ENCODE data around the gene TNPO3.
"Not testable (repeated sequence)": the region's sequence is repeated elsewhere in the genome, so short reads cannot be mapped to it uniquely, and the experiment has no call there.

The TNPO3 gene

DNA sequence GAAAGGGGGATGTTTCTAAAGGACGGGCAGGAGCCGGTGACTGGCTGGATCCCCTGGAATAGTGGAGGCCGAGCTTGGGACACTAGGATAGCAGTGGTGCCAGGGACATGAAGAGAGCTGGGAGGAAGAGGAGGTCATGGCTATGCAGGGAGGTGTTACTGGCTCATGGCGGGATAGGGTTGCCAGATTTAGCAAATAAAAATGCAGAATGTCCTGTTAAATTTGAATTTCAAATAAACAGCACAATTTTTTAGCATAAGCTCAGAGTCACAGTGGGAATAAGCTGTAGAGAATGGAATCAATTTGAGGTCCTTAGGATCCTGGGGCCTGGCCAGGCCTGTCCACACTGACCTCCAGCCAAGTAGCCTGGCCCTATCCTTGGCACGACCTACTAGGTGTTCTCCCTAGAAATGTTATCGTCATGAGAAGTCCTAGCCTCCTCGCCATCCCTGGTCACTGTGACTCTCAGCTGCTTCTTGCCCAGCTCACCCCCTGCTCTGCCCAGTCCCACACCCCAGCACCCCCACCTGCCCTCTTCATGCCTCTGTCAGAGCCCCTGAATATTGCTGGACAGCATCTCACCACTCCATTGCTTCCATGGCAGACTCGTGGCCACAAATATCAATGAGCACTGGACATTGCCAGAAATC is 136.8 kb downstream of the TNPO3 start:
- no peak for DNase-seq

DNA sequence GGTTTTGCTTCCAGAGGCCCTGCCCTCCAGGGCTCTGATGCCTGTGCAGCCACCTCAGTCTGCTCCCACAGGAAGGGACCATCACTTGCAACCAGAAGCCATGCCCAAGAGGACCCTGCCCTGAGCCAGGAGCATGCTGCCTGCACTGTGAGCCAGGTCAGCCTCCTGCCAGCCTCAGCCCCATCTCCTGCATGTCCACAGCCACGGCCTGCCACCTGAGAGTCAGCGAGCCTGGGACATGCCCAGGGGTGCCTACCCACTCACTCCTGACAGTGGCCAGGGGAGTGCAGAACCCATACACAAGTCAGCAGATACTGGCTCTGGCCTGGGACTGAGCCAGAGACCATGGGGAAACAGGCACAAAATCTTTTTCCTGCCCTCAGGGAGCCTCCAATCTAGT is 137.8 kb downstream of the TNPO3 start:
- DNase-seq: no peak

DNA sequence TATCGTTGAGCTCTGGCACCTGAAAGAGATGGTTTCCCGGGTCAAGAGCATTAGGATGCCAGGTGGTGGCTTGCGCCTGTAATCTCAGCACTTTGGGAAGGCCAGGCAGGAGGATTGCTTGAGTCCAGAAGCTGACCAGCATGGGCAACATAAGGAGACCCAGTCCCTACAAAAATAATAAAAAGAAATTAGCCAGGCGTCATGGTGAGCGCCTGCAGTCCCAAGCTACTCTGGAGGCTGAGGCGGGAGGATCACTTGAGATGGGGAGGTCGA is 138.3 kb downstream of the TNPO3 start:
- no peak for DNase-seq

DNA sequence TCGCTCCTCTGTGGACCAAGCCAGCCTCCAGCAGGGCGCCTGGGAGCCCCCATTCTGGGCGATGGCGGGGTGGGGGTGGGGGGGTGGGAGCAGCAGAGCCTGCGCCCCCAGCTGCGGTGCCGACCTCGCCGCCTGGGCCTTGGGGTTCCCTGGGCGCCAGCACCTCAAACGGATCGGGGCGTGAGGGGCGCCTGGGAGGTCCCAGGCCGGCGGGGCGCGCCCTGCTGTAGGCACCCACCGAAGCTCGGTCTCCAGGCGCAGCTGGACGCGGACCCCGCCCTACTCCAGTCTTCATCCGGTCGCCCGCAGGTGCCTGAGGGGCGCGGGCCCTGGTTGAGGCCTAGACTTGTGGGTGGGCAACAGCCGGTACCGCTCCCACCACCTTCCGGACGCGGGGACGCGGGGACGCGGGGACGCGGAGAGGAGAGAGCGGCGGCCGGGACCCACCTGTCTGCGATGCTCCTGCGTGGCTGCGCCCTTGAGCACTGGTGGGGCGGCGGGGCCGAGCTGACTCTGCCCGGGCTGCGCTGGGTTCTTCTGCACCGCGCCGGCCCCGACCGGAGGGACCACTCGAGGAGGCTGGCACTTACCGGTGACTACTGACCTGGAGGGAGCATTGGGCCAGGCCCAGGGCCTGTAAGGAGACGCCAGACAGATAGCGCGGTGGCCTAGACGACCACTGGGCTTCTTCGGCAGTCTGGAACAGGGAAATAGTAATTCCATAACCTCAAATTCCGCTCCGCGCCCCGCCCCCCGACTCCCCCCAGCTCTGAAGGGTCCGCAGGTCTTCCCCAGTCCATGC is 138.9 kb downstream of the TNPO3 start:
- no peak for DNase-seq

DNA sequence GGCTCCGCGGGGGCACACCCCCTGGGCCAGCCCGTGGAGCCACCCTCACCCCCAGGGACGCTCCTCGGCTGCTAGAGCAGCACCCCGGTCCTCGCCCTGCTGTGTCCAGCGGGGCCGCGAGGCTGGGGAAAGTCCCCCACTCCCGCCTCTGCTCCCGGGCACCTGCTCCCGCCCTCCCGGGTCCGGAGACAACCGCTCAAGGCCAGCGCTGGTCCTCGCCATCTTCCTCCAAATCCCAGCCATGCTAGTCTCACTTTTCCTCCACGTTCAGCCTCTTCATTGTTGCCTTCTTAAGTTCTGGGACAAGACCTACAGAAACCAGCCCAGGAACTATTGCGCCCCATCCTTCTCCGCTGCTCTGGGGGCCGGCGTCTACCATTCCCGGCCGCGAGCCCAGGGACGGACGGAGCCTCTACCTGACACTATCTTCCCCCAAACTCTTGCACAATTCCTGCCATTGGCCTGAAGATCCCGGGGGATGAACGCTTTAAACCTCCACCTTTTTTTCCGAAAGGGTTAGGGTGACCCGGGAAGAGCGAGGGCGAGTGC is 139.6 kb downstream of the TNPO3 start:
- DNase-seq: no peak

DNA sequence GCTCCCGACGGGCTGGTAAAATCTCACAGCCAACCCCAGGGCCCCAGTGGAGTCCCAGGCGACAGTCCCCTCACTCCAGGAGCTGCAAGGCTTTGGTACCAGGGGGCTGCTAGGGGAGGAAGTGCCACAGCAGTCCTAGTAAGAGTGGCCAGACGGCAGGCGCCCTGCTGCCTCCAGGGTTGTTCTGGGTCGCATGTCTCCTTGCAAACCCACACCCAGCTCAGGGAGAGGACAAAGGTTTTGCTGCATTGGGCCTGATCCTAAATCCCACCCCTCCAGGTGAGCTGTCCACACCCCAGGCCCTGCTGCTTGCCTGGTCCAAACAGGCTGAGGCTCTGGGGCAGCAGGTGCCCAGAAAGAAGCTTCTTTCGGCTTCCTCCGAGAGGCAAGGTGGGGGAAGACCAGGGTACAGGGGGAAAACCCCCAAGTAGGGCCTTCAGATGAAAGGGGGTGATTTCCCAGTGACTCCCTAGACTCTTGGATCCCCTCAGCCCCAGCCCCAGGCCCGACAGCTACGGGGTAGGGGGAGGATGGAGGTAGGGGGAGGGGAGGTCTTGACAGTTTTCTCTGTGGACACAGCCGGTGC is 140.3 kb downstream of the TNPO3 start:
- no peak for DNase-seq

DNA sequence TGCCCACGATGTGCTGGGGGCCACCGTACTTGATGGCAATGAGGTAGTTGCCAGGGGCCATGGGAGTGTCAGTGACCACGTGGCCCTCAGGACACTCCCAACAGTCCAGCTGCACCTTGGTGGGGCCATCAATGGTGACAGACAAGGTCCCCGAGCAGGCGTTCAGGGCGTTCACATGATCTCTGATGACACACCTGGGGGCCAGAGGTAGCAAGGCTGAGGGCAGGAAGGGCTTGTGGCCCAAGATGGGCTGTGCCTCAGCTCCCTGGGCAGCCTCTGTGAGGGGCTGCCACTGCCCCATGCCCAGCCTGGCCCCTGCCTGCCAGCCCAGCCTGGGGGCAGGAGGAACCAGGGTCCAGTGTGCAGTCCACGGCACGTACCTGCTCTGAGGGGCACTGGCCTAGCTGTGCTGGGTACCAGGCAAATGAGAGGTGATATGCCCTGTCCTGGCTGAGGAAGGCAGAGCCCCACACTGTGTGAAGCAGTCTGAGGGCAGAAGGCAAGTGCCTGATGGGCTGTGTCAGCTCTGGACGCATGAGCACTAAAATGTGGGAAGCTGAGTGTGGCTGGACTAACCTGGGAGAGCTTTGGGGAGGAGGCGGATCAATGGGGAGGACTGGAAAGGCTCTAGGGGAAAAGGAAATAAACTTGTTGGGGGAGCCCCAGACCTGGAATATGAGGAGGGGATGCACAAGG is 140.9 kb downstream of the TNPO3 start:
- no peak for DNase-seq

DNA sequence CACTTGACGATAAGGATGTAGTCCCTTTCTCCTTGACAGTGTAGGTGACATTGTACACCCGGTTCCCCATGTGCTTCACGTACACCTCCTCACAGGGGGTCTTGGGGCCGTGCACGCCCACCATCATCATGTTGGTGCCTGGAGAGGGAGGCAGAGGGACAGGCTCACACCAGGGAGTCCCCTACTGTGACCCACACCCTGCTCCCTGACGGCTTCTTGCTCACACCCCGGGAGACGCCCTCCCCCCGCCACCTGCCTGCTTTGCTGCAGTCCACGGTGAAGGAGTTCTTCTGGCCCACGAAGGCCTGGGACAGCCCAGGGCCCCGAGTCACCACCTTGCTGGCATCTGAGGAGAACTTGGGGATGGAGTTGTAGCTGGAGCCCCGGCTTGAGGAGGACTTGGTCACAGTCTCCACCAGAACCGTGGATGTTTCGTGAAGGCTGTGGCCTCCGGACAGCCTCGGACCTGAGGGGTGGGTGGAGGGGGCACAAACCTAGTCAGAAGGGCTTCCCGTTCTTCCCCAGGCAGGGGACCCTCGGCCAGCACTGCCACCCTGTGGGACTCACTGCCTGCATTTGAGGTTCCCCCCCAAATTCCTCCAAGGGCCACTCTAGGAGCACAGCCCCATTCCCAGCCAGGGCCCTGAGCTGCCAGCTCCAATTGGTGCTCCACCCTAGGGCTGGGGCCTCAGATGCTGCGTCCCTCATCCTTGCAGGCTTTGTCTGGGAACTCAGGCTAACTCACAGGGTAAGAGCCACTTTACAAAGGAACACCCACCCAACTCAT is 142.0 kb downstream of the TNPO3 start:
- DNase-seq: not testable (repeated sequence)

DNA sequence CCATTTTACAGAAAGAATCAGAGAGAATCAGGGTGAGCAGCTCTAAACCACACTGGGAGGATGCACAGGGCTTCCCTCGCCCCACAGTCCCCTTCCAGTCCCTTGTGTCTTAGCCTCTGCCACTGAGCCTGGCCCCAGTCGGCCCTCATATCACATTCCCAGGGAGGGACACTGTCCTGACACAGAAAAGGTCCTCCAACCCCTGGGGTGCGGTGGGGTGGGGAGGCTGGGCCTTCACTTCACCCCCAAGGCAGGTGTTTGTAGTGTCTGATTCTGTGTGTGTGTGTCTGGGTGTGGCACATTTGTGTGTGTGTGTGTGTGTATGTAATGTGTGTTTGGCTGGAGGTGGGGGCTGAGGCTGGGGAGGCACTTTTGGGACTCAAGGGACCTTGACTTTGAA is 142.6 kb downstream of the TNPO3 start:
- DNase-seq: no peak

DNA sequence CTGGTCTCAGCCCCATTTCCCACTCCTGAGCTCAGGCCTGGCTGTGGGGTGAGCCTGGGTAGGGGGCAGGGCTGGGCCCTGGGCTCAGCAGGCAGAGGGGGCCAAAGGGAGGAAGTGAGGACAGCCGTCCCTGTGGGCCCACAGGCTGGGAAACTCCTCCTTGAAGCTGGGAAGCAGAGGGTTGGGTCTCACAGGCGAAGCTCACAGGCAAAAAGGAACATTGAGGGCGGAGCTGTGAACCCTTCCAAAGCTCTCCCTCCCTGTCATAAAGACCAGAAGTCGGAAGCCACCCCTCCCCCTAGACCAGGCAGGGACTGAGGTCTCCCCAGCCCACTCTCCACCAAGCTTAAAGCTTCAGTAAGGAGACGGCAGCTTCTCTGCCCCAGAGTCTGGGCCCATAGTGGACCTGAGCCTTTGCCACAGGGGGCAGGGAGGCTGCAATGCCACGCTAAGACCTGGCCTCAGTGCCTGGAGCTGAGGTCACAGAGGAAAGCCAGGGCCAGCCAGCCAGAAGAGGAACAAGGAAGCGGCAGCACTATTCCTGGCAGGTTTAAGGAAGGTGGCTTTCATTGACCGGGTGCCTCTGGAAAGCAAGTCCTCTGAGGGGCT is 143.4 kb downstream of the TNPO3 start:
- no peak for DNase-seq

DNA sequence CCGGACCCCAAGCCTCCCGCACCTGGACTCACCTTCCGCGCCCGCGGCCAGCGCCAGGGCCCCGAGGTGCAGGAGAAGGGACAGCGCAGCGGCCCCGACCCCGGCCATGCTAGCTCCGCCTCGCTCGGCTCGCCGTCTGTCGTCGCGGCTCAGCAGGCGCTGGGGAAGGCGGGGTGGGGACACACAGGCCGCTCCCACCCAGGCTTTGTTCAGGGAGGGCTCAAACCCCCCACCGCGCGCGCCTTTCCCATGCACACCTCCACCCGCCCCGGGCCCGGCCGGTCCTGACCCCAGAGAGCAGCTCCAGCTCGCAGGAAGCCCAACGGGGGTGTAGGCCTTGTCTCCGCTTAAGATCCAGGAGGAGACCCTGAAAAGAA is 144.4 kb downstream of the TNPO3 start, which contains the start of gene KCP:
Gene KCP, minus strand, starts transcription at position 141 of the 377 bp plus-strand sequence. Its CDS starts 33 bp downstream, at position 108.
- no peak for DNase-seq

DNA sequence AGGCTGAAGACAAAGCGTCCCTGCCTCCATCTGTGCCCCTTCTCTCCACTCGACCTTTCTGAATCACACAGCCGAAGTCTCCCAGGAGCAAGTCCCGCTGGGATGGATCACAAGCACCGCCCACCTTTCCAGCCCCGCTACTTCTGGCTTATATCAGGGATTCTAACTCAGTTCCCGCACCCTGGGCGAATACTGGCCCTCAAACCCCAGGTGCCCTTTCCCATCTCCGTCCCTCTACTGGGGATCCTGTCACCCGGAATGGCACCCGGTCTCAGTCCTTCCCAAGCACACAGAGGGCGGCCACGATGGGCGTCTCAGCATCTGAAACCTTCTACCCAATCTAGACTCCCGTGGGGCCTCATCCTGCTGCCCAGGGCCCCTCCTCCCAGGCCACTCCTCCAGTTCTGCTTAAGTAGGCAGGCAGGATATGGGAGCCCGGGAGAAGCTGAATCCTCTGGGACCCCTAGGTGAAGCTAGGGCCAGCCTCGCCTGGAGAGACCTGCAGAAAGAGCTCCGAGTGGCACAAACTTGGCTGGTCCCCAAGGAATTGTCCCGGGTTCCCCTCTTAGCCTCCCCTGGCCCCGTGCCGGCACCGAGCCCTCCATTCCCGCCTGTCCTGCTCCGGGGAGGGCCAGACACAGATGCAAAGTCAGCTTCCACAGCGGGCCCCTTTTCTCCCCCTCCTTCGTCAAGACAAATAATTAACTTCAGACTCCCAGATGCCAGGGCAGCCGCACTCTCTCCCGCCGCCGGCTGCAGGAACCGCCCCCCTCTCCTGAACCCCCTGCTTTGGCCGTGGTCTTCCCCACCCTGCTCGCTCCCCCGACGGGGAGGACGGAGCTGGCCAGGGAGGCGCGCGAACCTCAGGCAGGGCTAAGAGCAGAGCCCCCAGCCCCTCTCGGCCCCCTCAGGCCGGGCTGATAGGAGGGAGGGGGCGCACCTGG is 145.0 kb downstream of the TNPO3 start:
- no peak for DNase-seq

DNA sequence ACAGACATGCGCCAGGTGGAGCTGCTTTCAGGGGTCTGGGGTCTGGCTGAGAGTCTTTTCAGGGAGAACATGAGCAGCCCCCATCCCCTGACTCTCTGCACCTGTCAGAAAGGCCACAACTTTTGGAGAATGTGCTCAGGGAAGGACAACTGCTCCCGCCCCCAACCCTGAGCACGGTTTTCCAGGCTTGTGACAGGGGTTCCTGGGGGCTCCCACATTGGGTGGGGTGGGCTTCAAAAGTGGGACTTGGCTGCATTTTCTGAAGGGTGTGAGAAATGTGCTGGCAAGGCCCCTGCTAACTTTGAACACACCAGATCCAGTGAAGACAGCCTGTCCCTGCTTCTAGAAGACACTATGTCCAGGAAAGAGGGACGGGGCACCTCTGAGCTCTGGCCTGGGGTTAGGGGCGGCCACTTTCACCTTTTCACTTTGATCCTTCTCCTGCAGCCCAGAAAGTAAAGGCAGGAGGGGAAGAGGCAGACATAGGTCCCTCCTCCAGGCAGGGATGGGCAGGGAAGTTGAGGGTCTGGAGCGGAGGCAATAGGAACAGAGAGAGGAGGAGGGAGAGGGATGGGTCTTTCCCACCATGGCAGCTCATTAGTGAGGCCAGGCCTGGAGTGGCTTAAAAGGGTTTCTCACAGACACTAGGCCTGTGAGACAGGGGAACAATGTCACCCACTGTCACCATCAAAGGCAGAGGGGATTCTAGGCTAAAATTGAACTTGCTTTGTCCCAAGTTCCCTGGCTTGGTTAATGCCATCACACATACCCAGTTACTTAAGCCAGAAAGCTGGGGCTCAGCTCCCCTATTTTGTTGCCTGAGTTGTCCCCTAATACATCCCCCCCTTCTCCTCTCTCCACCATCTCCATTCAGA is 145.9 kb downstream of the TNPO3 start:
- DNase-seq: no peak

DNA sequence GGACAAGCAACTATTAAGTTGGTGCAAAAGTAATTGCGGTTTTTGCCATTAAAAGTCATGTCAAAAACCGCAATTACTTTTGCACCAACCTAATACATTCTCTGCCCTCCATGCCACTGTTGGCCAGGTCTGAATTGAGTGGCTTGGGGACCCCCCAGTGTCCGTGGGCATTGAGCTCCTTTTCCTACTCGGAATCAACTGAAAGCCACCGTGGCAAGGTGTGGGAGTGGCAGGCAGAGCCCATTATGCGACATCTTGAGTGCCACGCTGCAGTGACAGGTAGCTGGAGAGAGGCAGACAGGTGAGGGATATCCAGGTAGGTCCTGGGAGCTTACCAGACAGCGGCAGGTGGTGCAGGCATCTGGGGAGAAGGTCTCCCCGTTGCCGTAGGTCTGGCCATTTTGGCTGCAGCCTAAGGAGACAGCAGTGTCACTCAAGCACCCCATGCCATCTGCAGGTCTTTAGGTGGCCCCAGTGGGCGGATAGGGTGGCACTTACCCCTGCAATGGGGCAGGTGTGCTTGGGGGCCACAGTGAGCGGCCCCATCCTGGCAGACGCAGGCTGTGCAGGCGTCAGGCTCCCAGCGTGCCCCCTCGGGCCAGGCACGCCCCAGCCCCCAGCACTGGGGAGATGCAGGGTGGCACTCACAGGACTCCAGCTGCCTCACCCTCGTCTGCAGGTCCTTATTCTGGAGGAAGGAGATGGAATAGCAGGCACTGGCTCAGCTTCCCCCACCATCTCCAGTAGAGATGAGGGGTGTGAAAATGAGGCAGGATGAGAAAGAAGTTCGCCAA is 147.9 kb downstream of the TNPO3 start:
- no peak for DNase-seq

DNA sequence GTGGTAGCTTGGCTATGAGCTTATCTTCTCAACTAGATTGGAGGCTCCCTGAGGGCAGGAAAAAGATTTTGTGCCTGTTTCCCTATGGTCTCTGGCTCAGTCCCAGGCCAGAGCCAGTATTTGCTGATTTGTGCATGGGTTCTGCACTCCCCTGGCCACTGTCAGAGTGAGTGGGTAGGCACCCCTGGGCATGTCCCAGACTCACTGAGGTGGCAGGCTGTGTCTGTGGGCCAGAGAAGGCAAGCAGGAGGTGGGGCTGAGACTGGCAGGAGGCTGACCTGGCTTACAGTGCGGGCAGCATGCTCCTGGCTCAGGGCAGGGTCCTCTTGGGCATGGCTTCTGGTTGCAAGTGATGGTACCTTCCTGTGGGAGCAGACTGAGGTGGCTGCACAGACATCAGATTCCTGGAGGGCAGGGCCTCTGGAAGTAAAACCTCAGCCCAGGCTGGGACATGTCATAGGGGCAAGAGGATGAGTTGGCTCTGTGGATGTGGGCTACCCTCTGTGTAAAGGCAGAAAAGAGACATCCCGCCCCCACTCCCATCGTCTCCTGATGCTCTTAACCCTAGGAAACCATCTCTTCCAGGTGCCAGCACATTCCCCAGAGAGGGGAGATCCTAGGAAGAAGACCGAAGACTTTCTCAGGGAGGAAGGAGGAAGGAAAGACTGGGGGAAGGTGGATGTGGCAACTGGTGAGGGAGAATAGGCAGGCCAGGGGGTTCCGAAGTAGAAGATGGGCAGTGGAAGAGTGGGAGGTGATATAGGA is 148.7 kb downstream of the TNPO3 start:
- DNase-seq: no peak

DNA sequence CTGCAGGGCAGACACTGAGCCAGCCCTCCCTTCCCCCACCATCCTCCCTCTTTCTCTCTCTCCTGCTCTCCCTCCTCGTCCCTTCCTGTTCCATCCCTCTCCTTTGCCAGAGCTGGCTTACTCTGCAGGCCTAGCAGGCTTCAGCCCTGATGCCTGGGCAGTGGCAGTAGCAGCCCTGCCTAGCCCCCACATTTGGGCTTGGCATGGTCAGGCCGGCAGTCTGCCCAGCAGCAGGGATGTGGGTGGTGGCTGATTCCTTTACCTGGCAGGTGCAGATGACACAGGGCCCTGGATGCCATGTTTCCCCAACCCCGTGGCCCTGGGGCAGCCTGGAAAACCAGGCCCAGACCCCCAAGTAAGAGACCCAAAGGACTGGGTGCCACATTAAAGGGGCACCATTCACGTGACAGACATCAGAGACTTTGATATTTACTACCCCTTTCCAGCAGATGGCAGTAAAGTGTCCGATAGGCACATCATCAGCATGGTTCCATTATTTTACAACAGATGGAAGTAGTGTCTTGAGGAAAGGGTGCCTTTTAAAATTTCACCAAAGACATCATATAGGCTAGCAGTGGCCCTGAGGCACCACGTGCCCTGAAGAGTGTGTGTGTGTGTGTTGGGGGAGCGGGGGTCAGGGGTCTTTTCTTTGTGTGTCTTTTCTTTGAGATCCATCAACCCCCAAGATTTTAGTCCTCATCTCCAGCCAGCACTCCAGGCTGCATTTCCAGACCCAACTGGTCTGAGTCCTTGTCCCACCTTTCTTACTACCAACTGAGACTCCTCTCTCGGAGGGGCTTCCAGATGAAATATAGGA is 150.3 kb downstream of the TNPO3 start:
- no peak for DNase-seq
